WTC11 (cell line): ENCODE data around the gene MOB4.

Source experiments
- ATF1 ChIP-seq: sonication (generic); formaldehyde crosslinking; IDR thresholded peaks from 2 replicates; pipeline ENCODE4 v1.8.1; 2023; ENCODE audit warnings: mild to moderate bottlenecking, moderate library complexity, missing genetic modification reagents
- ATF6 ChIP-seq: sonication (generic); formaldehyde crosslinking; IDR thresholded peaks from 2 replicates; pipeline ENCODE4 v1.8.1; 2023; ENCODE audit warnings: mild to moderate bottlenecking, missing genetic modification reagents
- CTCF ChIP-seq: fragments of 200-600 bp; IDR thresholded peaks from 2 replicates; pipeline ENCODE4 v1.8.0; 2022; ENCODE audit warnings: antibody characterized with exemption
- E2F1 ChIP-seq: sonication (generic); formaldehyde crosslinking; IDR thresholded peaks from 2 replicates; pipeline ENCODE4 v1.8.0; 2022; ENCODE audit warnings: mild to moderate bottlenecking, missing genetic modification reagents
- E2F5 ChIP-seq: sonication (generic); formaldehyde crosslinking; IDR thresholded peaks from 2 replicates; pipeline ENCODE4 v1.8.1; 2022; ENCODE audit warnings: mild to moderate bottlenecking, moderate library complexity, missing genetic modification reagents
- MAX ChIP-seq: sonication (generic); formaldehyde crosslinking; IDR thresholded peaks from 2 replicates; pipeline ENCODE4 v1.8.0; 2022; ENCODE audit warnings: mild to moderate bottlenecking, missing genetic modification reagents
- NR2C2 ChIP-seq: sonication (generic); formaldehyde crosslinking; IDR thresholded peaks from 2 replicates; pipeline ENCODE4 v1.8.0; 2022; ENCODE audit warnings: mild to moderate bottlenecking, missing genetic modification reagents
- TP53 ChIP-seq: sonication (generic); formaldehyde crosslinking; IDR thresholded peaks from 2 replicates; pipeline ENCODE4 v1.8.1; 2023; ENCODE audit warnings: mild to moderate bottlenecking, missing genetic modification reagents
- ZNF121 ChIP-seq: sonication (generic); formaldehyde crosslinking; IDR thresholded peaks from 2 replicates; pipeline ENCODE4 v1.8.0; 2023; ENCODE audit warnings: missing genetic modification reagents
- ZSCAN18 ChIP-seq: fragments of 250-450 bp; sonication (Bioruptor Pico); IDR thresholded peaks from 2 replicates; pipeline ENCODE4 v2.1.2; 2022; ENCODE audit warnings: mild to moderate bottlenecking, moderate library complexity

- TF ChIP-seq CTCF: no peak
- TF ChIP-seq MAX (CRISPR knock-in tag): no peak
- TF ChIP-seq ATF1 (CRISPR knock-in tag): no peak
- no peak for TF ChIP-seq ATF6 (CRISPR knock-in tag)
- TF ChIP-seq ZNF121 (CRISPR knock-in tag): no peak
- no peak for TF ChIP-seq E2F1
- no peak for TF ChIP-seq ZSCAN18
- no peak for TF ChIP-seq NR2C2
- no peak for TF ChIP-seq TP53 (CRISPR knock-in tag)
- TF ChIP-seq E2F5 (CRISPR knock-in tag): no peak
Observed at GRCh38 chr2:197600306-197600705, 84.4 kb downstream of the MOB4 start.
